Urothelium cell line (cell line): ENCODE data around the gene GPX2.
A peak's percentile ranks its signal among the peaks of the same experiment; 100 is the strongest.

Experiments
- DNase-seq: peaks from one replicate; pipeline ENCODE4 v3.0.0; 2011; ENCODE audit warnings: low spot score, mixed read lengths
- FAIRE-seq: peaks from 2 replicates; lab custom pipeline; 2011; peaks lifted over from hg19 to GRCh38; lab: Jason Lieb, UNC

GPX2 gene

GRCh38 chr14:64963611-64964010 lies 21.1 kb upstream of the GPX2 start:
- DNase-seq = no peak
- no peak for FAIRE-seq

- FAIRE-seq = no peak
Measured at GRCh38 chr14:64960762-64961276, 18.3 kb upstream of the GPX2 start.

DNA sequence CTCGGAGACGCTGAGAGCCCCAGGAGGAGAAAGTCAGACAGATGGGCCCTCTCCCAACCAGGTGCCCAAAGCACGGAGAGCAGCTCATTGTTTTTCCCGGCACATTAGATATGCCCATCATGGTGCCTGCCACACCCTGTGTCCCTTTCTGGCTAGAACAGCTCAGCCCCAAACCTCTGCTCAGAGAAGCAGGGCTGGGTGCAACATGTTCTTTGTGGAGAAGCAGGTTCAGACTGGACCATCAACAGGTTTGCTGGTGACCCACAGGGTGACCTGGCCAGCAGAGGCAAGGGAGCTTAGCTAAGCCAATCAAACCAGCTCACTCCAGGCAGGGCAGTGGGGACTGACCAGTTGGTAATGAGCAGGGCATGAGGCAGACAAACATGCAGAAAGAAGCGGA lies 16.2 kb upstream of the GPX2 start:
- peak; percentile 96 for FAIRE-seq
- DNase-seq = no peak

More at GRCh38 chr14:64960762-64961276, 18.3 kb upstream of the GPX2 start:
- no peak for DNase-seq

DNA sequence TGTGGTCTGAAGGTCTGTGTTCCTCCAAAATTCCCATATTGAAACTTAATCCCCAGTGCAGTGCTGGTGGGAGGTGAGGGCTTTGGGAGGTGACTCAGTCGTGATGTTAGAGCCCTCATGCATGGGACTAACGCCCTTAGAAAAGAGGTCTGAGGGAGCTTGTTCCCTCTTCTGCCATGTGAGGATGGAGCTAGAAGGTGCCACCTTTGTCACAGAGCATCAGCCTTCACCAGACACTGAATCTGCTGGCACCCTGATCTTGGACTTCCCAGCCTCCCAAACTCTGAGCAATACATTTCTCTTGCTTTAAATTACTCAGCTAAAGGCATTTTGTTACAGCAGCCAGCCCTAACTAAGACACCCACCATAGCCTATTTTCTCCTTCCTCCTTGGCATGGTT lies 15.7 kb upstream of the GPX2 start:
- FAIRE-seq = peak; percentile 9
- DNase-seq = no peak

DNA sequence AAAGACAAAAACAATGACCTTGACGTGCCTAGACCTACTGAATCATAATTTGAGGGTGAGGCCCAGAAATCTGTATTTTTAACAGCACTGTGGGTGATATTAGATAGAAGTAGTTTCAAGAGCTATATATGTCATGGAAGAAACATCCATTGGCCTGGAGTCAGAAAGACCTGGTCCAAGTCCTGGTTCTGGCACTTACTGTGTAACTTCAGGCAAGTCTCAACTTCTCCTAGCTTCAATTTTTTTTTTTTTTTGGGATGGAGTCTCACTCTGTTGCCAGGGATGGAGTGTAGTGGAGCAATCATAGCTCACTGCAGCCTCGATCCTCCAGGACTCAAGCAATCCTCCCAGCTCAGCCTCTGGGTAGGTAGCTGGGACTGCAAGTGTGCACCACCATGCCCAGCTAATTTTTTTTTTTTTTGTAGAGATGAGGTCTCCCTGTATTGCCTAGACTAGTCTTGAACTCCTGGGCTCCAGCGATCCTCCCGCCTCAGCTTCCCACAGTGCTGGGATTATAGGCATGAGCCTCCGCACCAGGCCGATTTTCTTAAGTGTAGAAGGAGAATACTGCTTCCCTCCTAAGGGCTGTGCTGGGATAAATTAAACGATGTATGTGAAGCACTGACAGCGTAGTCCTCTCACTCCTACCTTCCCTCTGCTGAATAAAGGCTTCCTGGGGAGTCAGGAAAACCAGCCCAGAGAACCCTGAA lies 14.3 kb upstream of the GPX2 start:
- no peak for FAIRE-seq

GRCh38 chr14:64955297-64955696 lies 12.8 kb upstream of the GPX2 start:
- FAIRE-seq (peak; percentile 42), DNase-seq (no peak)

More for the DNA sequence above, 14.3 kb upstream of the GPX2 start:
- DNase-seq = no peak

DNA sequence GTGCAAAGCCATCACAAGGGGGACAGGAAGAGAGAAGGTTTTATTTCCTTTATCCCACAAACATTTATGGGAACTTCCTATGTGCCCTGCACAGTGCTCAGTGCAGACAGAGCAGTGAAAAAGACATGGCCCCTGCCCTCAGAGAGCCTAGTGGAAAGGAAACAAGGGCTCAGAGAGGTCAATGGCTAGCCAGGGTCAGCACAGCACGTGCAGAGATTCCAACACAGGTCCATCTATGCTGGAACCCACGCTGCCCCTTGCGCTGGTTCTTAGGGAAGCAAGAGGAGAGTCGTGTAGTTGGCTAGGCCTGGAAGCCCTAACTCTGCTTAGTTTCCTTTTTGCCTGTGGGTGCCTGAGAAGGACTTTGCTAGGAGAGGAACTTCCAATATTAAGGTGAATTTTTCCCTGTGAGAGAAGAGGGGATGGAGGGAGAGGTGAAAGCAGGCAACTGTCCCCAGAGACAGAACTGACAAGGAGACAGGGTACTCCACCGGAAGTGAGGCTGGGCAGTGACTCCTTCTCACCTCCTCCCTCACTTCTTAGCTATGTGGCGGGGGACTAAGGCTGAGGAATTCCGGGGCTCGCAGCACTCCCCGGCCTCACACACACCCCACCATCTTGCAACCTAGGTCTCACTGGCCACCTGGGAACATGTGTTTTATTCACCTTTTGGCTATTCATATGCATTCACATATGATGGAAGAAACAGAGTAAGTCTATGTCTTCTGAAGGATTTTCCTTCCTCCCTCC lies 12.1 kb upstream of the GPX2 start:
- peak; percentile 74 for FAIRE-seq

DNA sequence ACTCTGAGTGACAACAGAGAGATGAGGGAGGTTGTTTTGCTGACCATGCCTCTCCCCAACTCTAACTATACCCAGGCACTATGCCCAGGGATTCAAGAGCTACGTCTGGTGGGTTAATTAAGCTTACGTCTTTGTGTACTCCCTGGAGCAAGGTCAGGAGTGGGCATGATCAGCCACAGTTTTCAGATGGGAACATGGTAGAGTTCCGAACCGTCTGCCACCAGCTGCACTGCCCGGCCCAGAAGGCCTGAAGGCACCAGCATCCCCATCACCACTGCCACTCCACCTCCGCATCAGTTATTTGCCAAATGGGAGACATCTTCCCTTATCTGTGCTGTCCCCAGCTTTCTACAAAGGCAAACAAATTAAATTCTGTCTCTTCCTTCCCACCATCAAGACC lies 11.1 kb upstream of the GPX2 start:
- DNase-seq (no peak), FAIRE-seq (peak; percentile 5)

More for the DNA sequence above, 12.1 kb upstream of the GPX2 start:
- no peak for DNase-seq

DNA sequence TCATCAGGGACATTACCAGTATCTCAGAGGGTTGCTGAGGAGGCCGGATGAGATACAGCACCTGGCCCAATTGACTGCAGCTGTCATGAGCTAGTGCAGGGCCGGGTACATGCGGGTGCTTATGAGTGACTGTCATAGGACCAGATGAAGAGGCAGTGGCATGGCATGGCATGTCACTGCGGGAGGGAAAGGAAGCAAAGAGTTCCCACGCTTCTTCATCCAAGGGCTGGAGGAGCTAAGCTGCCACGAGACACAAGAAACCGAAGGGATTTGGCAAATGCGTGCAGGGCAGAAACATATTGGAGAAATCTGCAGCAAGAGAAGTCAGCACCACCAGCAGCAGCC lies 10.7 kb upstream of the GPX2 start:
- peak; percentile 61 for FAIRE-seq

DNA sequence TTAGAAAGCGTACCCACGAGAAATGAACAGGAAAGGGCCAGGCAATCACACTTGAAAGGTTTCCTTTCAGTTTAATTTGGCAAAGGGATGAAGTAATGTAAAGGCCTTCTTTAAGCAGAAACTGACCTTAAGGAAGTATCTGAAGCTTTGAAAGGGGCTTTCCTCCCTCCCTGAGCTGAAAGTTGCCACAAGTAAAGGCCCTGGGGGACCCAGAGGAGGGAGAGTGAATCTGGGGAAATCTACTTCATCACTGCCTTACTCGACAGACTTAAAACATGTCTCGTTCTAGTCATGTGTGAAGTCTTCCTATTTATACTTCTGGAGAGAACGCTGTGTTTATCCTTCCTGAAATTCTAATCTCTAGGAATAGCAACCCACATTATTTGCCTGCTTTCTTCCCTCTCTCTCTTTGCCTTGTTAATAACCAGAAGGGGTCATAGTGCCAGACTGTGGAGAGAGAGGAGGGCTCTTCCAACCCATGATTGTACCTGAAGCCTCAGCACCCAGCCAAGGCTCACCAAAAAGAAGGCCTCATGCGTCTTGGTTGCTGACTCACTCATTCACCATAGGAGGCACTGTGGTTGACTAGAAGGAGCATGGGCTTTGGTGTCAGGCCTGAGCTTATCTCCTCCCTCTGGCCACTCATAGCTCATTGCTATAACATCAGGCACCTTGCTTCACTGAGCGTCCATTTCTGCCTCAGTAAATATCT lies 10.2 kb upstream of the GPX2 start:
- peak; percentile 94 for FAIRE-seq
- no peak for DNase-seq

More for the DNA sequence above, 10.7 kb upstream of the GPX2 start:
- no peak for DNase-seq

- DNase-seq (no peak), FAIRE-seq (no peak)
Measured at GRCh38 chr14:64951724-64952123, 9.2 kb upstream of the GPX2 start.

DNA sequence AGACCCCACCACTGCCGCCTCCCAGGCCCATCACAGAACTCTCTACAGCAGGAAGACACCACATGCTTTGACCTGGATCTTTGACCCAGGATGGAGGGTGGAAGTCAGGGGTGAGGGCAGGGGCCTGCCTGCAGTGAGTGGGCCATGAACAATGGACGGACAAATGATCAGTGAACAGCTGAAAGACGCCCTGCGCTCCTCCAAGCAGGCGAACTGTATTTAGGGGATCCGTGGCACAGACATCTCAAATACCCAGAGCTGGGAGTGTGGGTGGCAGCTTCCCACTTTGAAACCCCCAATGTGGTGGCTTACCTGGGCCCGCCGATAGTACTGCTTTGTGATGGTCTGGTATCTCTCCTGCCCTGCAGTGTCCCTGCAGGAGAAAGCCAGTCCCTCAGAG lies 8.7 kb upstream of the GPX2 start:
- FAIRE-seq = peak; percentile 96
- DNase-seq = no peak

DNA sequence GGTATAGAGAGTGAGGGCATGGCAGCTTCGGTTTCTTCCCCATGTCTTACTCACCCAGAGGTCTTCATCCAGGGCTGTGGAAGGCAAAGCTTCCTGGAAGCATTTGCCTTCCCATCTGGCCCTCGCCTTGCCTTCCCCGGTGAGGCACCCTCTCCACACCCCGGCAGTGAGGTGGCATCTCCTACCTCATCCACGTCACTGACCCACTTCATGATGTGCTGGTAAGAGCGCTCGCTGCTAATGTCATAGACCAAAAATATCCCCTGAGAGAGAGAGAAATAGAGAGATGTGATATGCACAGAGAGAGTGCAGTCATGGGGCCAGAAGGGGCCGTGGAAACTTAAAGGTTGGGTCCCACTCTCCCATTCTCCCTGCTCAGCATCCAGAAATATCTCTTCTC lies 8.3 kb upstream of the GPX2 start:
- no peak for FAIRE-seq
- DNase-seq = no peak

DNA sequence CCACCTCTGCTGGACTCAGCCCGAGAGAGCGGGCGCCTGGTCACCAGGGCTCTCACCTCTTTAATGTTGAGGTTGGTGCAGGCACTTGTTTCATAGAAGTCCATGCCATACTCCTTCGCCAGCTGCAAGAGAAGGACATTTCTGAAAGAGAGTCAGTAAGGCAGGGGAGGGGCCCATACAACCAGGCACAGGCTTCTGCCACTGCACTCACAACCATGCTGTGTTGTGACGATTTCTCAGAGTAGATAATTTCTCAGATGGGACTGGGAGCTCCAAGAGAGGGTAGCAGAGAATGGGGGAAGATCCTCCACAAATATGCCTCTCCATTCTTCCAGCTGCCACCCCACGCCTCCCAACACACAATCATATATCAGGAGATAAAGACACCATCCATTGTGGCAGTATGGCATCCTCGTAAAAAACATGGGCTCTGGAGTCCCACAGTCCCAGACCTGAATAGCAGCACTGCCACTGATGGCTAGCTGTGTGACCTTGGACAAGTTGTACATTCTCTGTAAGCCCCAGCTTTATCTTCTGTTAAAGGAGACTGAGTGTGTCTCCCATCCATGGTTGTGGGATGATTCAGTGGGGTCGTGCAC lies 6.2 kb upstream of the GPX2 start:
- DNase-seq (no peak), FAIRE-seq (peak; percentile 84)

DNA sequence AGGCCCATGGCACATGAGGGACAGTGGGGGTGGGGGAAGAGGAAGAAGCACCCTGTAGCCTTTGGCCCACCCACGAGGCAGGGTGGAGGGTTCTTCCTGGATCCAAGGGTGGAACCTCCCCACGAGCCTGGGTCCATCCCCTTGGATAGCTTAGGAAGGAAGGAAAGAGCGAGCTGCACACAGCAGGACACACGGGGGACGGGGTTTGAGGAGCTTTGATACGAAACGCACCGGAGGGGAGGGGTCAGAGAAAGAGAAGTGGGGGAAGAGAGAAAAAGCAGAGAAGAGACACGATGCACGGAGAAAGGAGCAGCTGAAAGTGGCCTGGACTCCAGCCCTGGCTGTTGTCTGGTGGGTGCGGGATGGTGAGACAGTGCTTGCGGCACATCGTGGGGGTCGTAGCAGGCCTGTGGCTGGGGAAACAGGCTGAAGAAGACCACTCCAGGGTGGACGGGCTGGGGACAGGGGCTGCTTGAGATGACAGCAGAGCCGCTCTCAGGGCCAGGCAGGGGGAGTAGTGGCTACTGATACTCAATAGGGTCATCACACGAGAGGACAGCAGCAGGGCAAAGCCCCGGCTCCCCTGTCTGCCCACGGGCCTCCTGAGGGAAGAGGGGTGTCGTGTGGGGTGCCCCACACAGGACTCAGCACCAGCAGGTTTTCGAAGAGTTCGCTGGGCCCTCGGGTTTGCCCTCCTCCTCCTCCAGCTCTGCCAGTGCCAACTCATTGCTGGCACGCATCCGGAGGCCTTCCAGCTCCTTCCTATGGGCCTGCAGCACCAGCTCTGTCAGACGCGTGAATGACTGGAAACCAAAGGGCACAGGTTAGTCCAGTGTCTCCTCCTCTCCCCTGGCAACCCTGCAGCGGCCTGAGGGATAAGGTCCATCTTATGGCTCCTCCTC lies 5.4 kb upstream of the GPX2 start:
- DNase-seq = no peak
- peak; percentile 77 for FAIRE-seq

DNA sequence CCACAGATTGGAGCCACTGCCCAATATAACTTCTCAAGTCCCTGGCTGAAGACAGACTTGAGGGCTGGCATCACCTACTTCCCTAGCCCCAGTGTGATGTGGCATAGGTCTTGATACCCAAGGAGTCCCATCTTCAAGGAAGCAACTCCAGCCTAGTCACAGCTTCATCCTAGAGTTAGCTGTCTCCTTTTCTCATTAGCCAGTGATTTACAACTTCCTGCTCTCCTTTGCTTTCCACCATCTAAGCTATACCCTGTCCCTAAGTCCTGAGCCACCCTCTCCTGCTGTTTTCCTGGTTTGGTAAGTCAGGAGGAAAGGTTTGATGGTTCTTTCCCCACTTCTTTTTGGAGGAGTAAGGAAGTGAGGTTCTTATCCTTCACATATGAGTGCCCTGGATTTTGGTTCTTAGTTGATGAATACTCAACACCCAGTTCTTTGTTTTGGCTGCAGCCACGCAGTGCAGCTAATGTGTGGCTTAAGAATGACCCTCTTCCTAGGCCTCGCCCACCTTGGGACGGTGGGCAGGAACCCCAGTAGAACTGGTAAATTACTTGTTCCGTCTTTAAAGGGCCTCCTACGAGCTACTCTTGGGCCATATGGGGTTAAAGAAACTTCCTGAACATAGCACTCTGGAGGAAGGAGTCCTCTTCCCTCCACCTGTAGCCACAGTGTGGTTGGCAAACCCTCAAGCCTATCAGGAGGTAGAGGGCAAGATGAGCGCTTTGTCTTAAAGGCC lies 3.9 kb upstream of the GPX2 start:
- DNase-seq = no peak
- FAIRE-seq = peak; percentile 92

DNA sequence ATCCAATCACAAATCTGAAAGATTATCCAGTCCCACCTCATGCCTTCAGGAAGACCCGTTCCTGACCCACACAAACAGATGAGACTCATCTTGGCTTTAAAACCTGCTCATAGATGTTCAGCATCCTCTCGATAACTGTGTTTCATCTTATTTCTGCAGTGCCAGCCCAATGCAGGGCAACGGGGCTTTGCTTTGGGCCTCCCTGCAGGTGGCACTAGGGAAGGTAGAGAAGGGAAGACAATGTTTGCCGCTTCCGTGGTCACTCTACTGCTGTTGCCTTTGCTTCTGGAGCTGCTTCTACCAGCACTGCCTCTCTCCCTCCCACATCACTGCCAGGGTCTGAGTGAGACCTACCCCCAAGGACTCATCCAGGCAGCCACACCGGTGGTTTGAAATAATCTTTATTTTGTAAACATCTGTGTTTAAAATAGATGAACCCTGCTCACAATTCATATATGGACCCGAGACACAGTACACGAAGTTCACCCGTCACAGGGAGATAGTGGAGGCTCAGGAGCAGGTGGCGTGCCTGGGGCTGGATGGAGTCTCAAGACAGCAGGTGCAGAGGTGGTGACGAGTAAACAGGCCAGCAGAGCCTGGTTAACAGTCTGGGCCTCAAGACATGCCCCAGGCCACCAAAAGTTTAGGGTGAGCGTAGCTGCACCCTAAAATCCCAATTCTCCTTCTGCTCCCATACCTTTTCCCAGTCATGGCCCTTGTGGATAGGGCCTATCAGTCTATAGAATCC lies 3.1 kb upstream of the GPX2 start:
- FAIRE-seq (peak; percentile 44), DNase-seq (no peak)

DNA sequence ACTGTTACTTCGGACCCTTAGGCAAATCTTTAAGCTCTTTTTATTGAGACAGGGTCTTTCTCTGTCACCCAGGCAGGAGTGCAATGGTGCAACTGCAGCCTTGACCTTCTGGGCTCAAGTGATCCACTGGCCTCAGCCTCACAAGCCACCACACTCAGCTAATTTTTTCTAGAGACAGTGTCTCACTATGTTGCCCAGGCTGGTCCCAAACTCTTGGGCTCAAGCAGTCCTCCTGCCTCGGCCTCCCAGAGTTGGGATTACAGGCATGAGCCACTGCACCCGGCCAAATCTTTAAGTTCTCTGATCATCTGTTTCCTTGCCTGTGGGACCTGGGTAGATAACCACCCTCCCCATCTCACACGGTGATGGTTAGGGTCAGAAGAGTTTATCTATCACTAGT lies 2.3 kb upstream of the GPX2 start:
- DNase-seq (no peak), FAIRE-seq (peak; percentile 68)

DNA sequence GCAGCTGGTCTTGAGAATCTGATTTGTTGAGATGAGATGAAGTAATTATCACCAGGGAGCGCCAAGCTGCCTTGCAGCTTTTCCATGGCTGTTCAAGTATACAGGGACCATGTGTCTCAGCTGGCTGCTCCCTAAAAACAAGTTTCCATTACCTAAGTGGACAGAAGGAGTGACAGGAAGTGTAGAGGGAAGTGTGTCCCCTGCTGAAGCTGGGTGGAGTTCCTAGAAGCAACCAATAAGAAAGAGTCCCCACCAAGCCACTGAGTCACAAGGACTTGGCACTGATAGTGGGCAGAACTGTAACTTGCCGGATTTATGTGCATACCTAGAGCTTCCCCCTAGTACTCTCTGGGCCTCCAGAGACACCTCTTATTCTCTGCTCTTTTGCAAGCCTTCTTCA lies 1.5 kb upstream of the GPX2 start:
- DNase-seq = no peak
- no peak for FAIRE-seq
